Heart right ventricle (tissue), 16 donors: ENCODE results near the gene ARG2. TPM values are rescaled to one million over a fixed set of nuclear protein-coding genes. Genes with fewer than 3 reads are reported as not detected.

Source experiments
- ATAC-seq, 8 donors: fragments of 200-7000 bp; cut with Tn5 transposase; one replicate each; pipeline ENCODE4 v1.9.1; 2020; ENCODE audit warnings: mild to moderate bottlenecking in 8 of 8, moderate library complexity in 8 of 8, moderate number of reproducible peaks in 1 of 8
- DNase-seq, 2 donors: peaks; one replicate each; pipeline ENCODE4 v3.0.0-alpha.2; 2020
- H3K27ac ChIP-seq, 10 donors: fragments of 200-600 bp; sonication (generic) in 2 of 10; one replicate each; pipeline versions ENCODE4 v1.5.0 to v1.8.0; 2020 to 2022; ENCODE audit warnings: mild to moderate bottlenecking in 3 of 10
- H3K27me3 ChIP-seq, 7 donors: fragments of 200-600 bp; one replicate each; pipeline ENCODE4 v1.8.0; 2021 to 2022; ENCODE audit warnings: mild to moderate bottlenecking in 2 of 7
- H3K36me3 ChIP-seq, 9 donors: fragments of 200-600 bp; sonication (generic) in 1 of 9; one replicate each; pipeline versions ENCODE4 v1.5.0 to v1.8.0; 2020 to 2022; ENCODE audit warnings: mild to moderate bottlenecking in 2 of 9
- H3K4me1 ChIP-seq, 9 donors: fragments of 200-600 bp; sonication (generic) in 1 of 9; one replicate each; pipeline versions ENCODE4 v1.5.0 to v1.8.0; 2020 to 2022; ENCODE audit warnings: mild to moderate bottlenecking in 4 of 9
- H3K4me3 ChIP-seq, 10 donors: fragments of 200-600 bp; sonication (generic) in 2 of 10; one replicate each; pipeline versions ENCODE4 v1.5.0 to v1.8.0; 2020 to 2022; ENCODE audit warnings: mild to moderate bottlenecking in 7 of 10, moderate library complexity in 2 of 10
- H3K9me3 ChIP-seq, 11 donors: fragments of 200-600 bp in 10 of 11; sonication (generic) in 2 of 11; one replicate each; pipeline versions ENCODE4 v1.5.0 to v1.8.0; 2013 to 2022; ENCODE audit warnings: mild to moderate bottlenecking in 2 of 11, control low read depth in 1 of 11, moderate library complexity in 1 of 11
- CTCF ChIP-seq, 9 donors: fragments of 200-600 bp; sonication (generic) in 2 of 9; IDR thresholded peaks; one replicate each; pipeline versions ENCODE4 v1.5.0 to v1.8.0; 2021 to 2022; ENCODE audit warnings: antibody characterized with exemption in 9 of 9, mild to moderate bottlenecking in 5 of 9, moderate library complexity in 1 of 9
- WGBS, 2 donors: extraction: QIAGEN DNeasy Blood & Tissue Kit; methylation state at CpG; one replicate each; pipeline ENCODE4 v1.1.7; 2013; ENCODE audit warnings: inconsistent platforms in 1 of 2; 5-methylcytosine and 5-hydroxymethylcytosine counted together
- intact Hi-C, 10 donors: fragments of 100-400 bp; cut with DNase I; formaldehyde crosslinking; loops; one replicate each; pipeline versions ENCODE4 v1.11.1 to v1.14.2; 2022
- polyA plus RNA-seq, 2 donors: library from polyadenylated mRNA; stranded (reverse); fragments of 200-250 nt; gene quantifications; one replicate each; pipeline ENCODE4 v1.2.3, GENCODE V29; 2013
- total RNA-seq, 10 donors: library from RNA; stranded (reverse); fragmentation: NEBNext Ultra II Directional in 3 of 10; extraction: Animal tissue kit (Norgen Biotek cat#: 25700) in 3 of 10; gene quantifications; one replicate each; pipeline versions ENCODE4 v1.2.1 to v1.2.4, GENCODE V29; 2021 to 2023
- donor health status: Arrhythmogenic right ventricular cardiomyopathy.
- donor health status: ischemic (EF 13 %, LVEDD 7.1; RV severe dilation, severe dysfunction).
- donor health status: healthy with polysubstance abuse.
- donor health status: DM: no; HTN: yes; CAD: no.
- donor health status: DM: no; HTN: no; CAD: no.
- donor health status: ischemic (EF 25% LVEDD 6.9; RV normal size, moderate dysfunction).
- donor health status: ischemic (EF 25% LVEDD 5.7; RV mildly dilated, moderate dysfunction).
- donor health status: healthy.
- donor health status: DM: yes; HTN: yes; CAD: no.
- donor health status: Ischemic cardiomyopathy.
- donor health status: ischemic (EF 35%, LVEDD 5.7; RV mildly dilated, moderate dysfunction).
- donor health status: nonischemic (EF 11% LVEDD 7.7; RV severe dilation, severe dysfunction).
- donor health status: DM: yes; HTN: yes; CAD: no.
- donor health status: PGD.
- donor health status: ischemic (EF 29% LVEDD 5.4; RV normal size, mild dysfunction).
- donor health status: nonischemic (EF 23%, LVEDD 6.1; RV moderate dilation, normal function).

ARG2 gene
- total and polyA plus RNA-seq, 12 donors, result 0.22 to 42.4 (median 1.5) TPM

- H3K4me1 ChIP-seq, result no peaks in the 10 kb centered on the region
- intact Hi-C loops, result loop anchor here in 3 of 10 donors (5.0 to 10.0 kb wide), 3 partner anchors 45 to 145 kb away; no protein-coding TSS in a partner anchor
- H3K4me3 ChIP-seq, result no peak overlapping the region
- ATAC-seq (no peak), DNase-seq (no peak)
- H3K9me3 ChIP-seq, result no peaks in the 10 kb centered on the region
- TF ChIP-seq CTCF (IDR thresholded peaks at IDR 0.05), result no peak
- WGBS, 2 donors, result 91 to 95% methylated on average over 5 of the region's 5 CpGs
- no peaks in the 10 kb centered on the region for H3K36me3 ChIP-seq
- no peaks in the 10 kb centered on the region for H3K27me3 ChIP-seq
- H3K27ac ChIP-seq, result no peak overlapping the region
Measured at GRCh38 chr14:67572608-67573007, 47.1 kb upstream of the ARG2 start.

- no peaks in the 10 kb centered on the region for H3K4me1 ChIP-seq
- ATAC-seq, result no peak
- no peak for TF ChIP-seq CTCF (IDR thresholded peaks at IDR 0.05)
- H3K4me3 ChIP-seq, result no peak overlapping the region
- H3K27me3 ChIP-seq, result no peaks in the 10 kb centered on the region
- 83 to 87% methylated on average over 15 of the region's 15 CpGs for WGBS, 2 donors
- intact Hi-C loops, result loop anchor here in 3 of 10 donors (5.0 to 10.0 kb wide), 3 partner anchors 46 to 146 kb away; no protein-coding TSS in a partner anchor
- H3K36me3 ChIP-seq, result peaks cover 0 to 3% (median 0%) of the 10 kb centered on the region in 9 donors
- no peak for DNase-seq
- no peaks in the 10 kb centered on the region for H3K9me3 ChIP-seq
- H3K27ac ChIP-seq, result no peak overlapping the region
Measured at GRCh38 chr14:67573228-67574010, 46.3 kb upstream of the ARG2 start.

GRCh38 chr14:67574156-67574555 is 45.6 kb upstream of the ARG2 start:
- Histone ChIP-seq H3K36me3 (peaks cover 0 to 5% (median 0%) of the 10 kb centered on the region in 9 donors), H3K4me3 (no peak overlapping the region), H3K27me3 (no peaks in the 10 kb centered on the region), H3K9me3 (no peaks in the 10 kb centered on the region), H3K4me1 (no peaks in the 10 kb centered on the region), H3K27ac (no peak overlapping the region)
- no peak for DNase-seq
- no peak for TF ChIP-seq CTCF (IDR thresholded peaks at IDR 0.05)
- ATAC-seq, result no peak
- intact Hi-C loops, result loop anchor here in 3 of 10 donors (5.0 to 10.0 kb wide), 3 partner anchors 47 to 147 kb away; no protein-coding TSS in a partner anchor
- 84 to 90% methylated on average over 14 of the region's 14 CpGs for WGBS, 2 donors

GRCh38 chr14:67574806-67575205 is 44.9 kb upstream of the ARG2 start:
- Histone ChIP-seq H3K4me1 (no peaks in the 10 kb centered on the region), H3K9me3 (no peaks in the 10 kb centered on the region), H3K27ac (no peak overlapping the region), H3K36me3 (peaks cover 0 to 9% (median 0%) of the 10 kb centered on the region in 9 donors), H3K4me3 (no peak overlapping the region), H3K27me3 (no peaks in the 10 kb centered on the region)
- ATAC-seq (no peak), DNase-seq (no peak)
- WGBS, 2 donors, result 88% methylated on average over 7 of the region's 7 CpGs
- intact Hi-C loops, result loop anchor here in 3 of 10 donors (5.0 to 10.0 kb wide), 3 partner anchors 48 to 148 kb away; no protein-coding TSS in a partner anchor
- no peak for TF ChIP-seq CTCF (IDR thresholded peaks at IDR 0.05)
